SK-N-MC (cell line): ENCODE measurements around the gene MMRN2.
"Not testable (repeated sequence)": the region's sequence is repeated elsewhere in the genome, so short reads cannot be mapped to it uniquely, and the experiment has no call there.

Experiments
- DNase-seq: peaks from one replicate; pipeline ENCODE4 v3.0.0-alpha.2; 2011; ENCODE audit warnings: low read depth, low spot score
- H3K27ac ChIP-seq: fragments of 200-600 bp; sonication (generic); 2 replicates; pipeline ENCODE4 v1.5.1; 2016; ENCODE audit warnings: mixed run types
- H3K36me3 ChIP-seq: fragments of 200-600 bp; sonication (generic); 2 replicates; pipeline ENCODE4 v1.6.1; 2017; ENCODE audit warnings: antibody characterized with exemption, low read length, mixed read lengths; ENCODE audit not compliant: insufficient read depth
- H3K4me3 ChIP-seq: fragments of 200-600 bp; sonication (generic); 2 replicates; pipeline ENCODE4 v1.5.1; 2016
- H3K9ac ChIP-seq: fragments of 200-600 bp; sonication (generic); 2 replicates; pipeline ENCODE4 v1.8.0; 2017; ENCODE audit warnings: mixed run types, mixed read lengths; ENCODE audit not compliant: insufficient read length
- H3K9me3 ChIP-seq: fragments of 200-600 bp; sonication (generic); 2 replicates; pipeline ENCODE4 v1.6.1; 2017; ENCODE audit warnings: low read depth, mild to moderate bottlenecking, antibody characterized with exemption, low read length, moderate library complexity, mixed read lengths
- EZH2 ChIP-seq: fragments of 200-600 bp; sonication (generic); IDR thresholded peaks from one replicate; pipeline ENCODE4 v1.6.1; 2017; ENCODE audit warnings: antibody characterized with exemption
- FOXP2 ChIP-seq: optimal IDR thresholded peaks from 2 replicates; pipeline ENCODE3; 2011; ENCODE audit warnings: mild to moderate bottlenecking, moderate library complexity; ENCODE audit not compliant: insufficient read depth; ENCODE audit errors: extremely low read length, control extremely low read depth
- POLR2AphosphoS5 ChIP-seq: IDR thresholded peaks from 2 replicates; pipeline ENCODE4 v1.6.1; 2012; ENCODE audit warnings: mild to moderate bottlenecking, low read depth, low read length, borderline replicate concordance

Gene MMRN2

GRCh38 chr10:86936661-86937501 is 20.5 kb downstream of the MMRN2 start:
- no peak for DNase-seq
- H3K9ac ChIP-seq, result no peak overlapping the region
- no peak overlapping the region for H3K27ac ChIP-seq
- no peak overlapping the region for H3K4me3 ChIP-seq
- no peaks in the 10 kb centered on the region for H3K36me3 ChIP-seq
- no peak for TF ChIP-seq EZH2
- TF ChIP-seq POLR2AphosphoS5, result no peak
- TF ChIP-seq FOXP2, result no peak
- no peaks in the 10 kb centered on the region for H3K9me3 ChIP-seq

- H3K4me3 ChIP-seq, H3K36me3 ChIP-seq, DNase-seq, H3K9me3 ChIP-seq, H3K9ac ChIP-seq, H3K27ac ChIP-seq: not testable (repeated sequence)
These were observed 23.2 kb downstream of the MMRN2 start for GRCh38 chr10:86934162-86934711.

- TF ChIP-seq EZH2 (no peak), POLR2AphosphoS5 (no peak), FOXP2 (no peak)
- Histone ChIP-seq H3K9me3 (no peaks in the 10 kb centered on the region), H3K4me3 (no peak overlapping the region), H3K9ac (no peak overlapping the region), H3K27ac (no peak overlapping the region), H3K36me3 (no peaks in the 10 kb centered on the region; the same call in 1 of the 2 replicates)
- no peak for DNase-seq
These were observed 24.7 kb downstream of the MMRN2 start for GRCh38 chr10:86932674-86933073.

- TF ChIP-seq POLR2AphosphoS5 (no peak), EZH2 (no peak)
- no peak overlapping the region for H3K27ac ChIP-seq
- no peak for DNase-seq
- no peaks in the 10 kb centered on the region; the same call in 1 of the 2 replicates for H3K36me3 ChIP-seq
- no peak overlapping the region for H3K9ac ChIP-seq
- H3K9me3 ChIP-seq, result no peaks in the 10 kb centered on the region
- no peak overlapping the region for H3K4me3 ChIP-seq
These were observed 25.5 kb downstream of the MMRN2 start for GRCh38 chr10:86931872-86932271.

- no peak for DNase-seq
- Histone ChIP-seq H3K4me3 (no peak overlapping the region), H3K36me3 (no peaks in the 10 kb centered on the region; the same call in 1 of the 2 replicates), H3K9ac (no peak overlapping the region), H3K9me3 (no peaks in the 10 kb centered on the region), H3K27ac (no peak overlapping the region)
- TF ChIP-seq EZH2, result no peak
- TF ChIP-seq POLR2AphosphoS5, result no peak
- TF ChIP-seq FOXP2, result no peak
These were observed 27.7 kb downstream of the MMRN2 start for GRCh38 chr10:86929468-86930380.

- Histone ChIP-seq H3K9me3 (no peaks in the 10 kb centered on the region), H3K27ac (no peak overlapping the region), H3K36me3 (peaks cover 10% of the 10 kb centered on the region; the same call in 1 of the 2 replicates), H3K9ac (no peak overlapping the region), H3K4me3 (no peak overlapping the region)
- TF ChIP-seq EZH2, result no peak
- TF ChIP-seq FOXP2, result no peak
- no peak for DNase-seq
These were observed 34.9 kb downstream of the MMRN2 start for GRCh38 chr10:86922553-86922961.

- H3K9ac ChIP-seq, result no peak overlapping the region
- no peak for TF ChIP-seq EZH2
- TF ChIP-seq POLR2AphosphoS5, result no peak
- TF ChIP-seq FOXP2, result no peak
- DNase-seq, result no peak
- H3K36me3 ChIP-seq, result peaks cover 25% of the 10 kb centered on the region
- no peak overlapping the region for H3K4me3 ChIP-seq
- no peak overlapping the region for H3K27ac ChIP-seq
- H3K9me3 ChIP-seq, result no peaks in the 10 kb centered on the region
These were observed 39.4 kb downstream of the MMRN2 start for GRCh38 chr10:86918022-86918471.

- H3K4me3 ChIP-seq, result no peak overlapping the region
- no peak overlapping the region for H3K9ac ChIP-seq
- H3K27ac ChIP-seq, result no peak overlapping the region
- DNase-seq, result no peak
- H3K9me3 ChIP-seq, result no peaks in the 10 kb centered on the region
- TF ChIP-seq FOXP2, result no peak
- H3K36me3 ChIP-seq, result peaks cover 16% of the 10 kb centered on the region
These were observed 42.7 kb downstream of the MMRN2 start for GRCh38 chr10:86914734-86915133.
